ENCODE data around the gene PNKP.
"Not testable (repeated sequence)": the region's sequence is repeated elsewhere in the genome, so short reads cannot be mapped to it uniquely, and the experiment has no call there.

The PNKP gene

GRCh38 chr19:49840736-49841249 lies 26.6 kb downstream of the PNKP start:
- no peak for DNase-seq

- no peak for DNase-seq
Observed at GRCh38 chr19:49840321-49840720, 27.1 kb downstream of the PNKP start.

GRCh38 chr19:49839713-49840112 lies 27.7 kb downstream of the PNKP start:
- DNase-seq, result no peak

DNA sequence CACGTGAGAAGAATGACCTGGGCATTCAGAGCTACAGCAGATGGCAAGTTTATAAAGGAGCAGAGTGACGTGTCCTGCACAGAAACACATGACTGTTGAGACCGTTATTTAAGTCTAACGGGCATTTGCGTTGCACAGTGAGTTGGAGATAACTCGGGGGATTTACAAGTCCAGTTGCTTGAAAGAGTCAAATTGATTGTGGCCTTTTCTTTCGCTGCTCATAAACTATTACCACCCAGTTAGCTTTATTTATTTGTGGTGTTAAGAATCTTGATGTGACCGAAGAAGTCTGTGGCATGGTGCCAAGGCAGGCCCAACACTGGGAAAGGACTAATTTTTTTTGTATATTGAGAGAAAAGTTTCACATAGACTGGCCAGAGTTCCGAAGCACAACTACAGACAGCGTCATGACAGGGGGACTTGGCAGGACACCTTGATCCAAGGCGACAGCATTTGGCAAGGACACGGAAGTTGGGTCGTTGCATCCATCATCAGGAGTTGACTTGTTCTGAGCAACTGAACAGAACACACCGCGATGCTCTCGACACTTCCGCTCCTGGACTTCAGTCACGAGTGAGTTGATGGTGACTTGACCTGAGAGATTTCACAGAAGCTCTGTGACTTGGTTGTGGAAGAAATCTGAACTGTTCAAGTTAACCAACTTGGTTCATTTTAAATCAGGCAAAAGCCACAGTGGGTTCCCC lies 28.3 kb downstream of the PNKP start:
- no peak for DNase-seq

- DNase-seq, result no peak
Observed at GRCh38 chr19:49837425-49837824, 30.0 kb downstream of the PNKP start.

- DNase-seq, result no peak
Observed at GRCh38 chr19:49837009-49837310, 30.4 kb downstream of the PNKP start.

DNA sequence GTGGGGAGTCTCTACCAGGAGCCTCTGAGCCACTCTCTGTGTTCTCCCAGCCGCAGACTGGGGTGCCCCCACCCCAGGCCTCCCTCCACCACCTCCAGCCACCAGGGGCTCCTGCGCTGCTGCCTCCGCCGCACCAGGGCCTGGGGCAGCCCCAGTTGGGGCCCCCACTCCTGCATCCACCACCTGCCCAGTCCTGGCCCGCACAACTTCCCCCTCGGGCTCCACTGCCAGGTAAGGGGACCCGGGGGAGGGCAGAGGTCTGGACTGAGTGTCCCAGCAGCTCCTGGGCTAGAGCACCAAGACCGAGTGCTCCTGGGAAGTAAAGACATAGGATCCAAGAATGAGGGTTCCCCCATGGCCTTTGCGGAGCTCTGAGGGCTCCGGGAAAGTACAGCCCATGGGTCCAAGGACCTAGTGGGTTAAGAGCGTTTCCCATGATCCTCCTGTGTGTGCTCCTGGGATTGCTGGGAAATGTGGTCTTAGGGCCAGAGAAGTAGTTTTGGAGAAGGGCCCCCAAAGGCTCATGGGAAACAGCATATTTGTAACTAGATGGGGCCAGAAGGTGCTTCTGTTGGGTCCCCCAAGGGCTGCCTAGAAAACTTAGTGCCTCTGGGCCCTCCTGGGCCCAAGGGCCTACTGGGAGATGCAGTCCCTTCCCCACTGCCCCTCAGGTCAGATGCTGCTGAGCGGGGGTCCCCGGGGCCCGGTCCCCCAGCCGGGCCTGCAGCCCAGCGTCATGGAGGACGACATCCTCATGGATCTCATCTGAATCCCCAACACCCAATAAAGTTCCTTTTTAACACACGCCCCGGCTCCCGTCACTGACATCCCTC lies 31.0 kb downstream of the PNKP start:
- no peak for DNase-seq

DNA sequence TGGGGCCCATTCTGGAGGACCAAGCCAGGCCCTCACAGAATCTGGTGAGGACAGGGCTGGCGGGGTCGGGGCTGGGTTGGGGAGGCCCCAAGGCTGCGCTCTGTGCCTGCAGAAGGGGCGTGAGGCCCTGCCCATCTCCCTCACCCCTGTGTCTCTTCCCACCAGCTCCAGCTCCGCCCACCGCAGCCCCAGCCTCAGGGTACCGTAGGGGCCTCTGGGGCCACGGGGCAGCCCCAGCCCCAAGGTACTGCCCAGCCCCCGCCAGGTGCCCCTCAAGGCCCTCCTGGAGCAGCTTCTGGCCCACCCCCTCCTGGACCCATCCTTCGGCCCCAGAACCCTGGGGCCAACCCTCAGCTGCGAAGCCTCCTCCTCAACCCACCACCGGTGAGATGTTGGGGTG lies 31.8 kb downstream of the PNKP start:
- DNase-seq, result no peak

DNA sequence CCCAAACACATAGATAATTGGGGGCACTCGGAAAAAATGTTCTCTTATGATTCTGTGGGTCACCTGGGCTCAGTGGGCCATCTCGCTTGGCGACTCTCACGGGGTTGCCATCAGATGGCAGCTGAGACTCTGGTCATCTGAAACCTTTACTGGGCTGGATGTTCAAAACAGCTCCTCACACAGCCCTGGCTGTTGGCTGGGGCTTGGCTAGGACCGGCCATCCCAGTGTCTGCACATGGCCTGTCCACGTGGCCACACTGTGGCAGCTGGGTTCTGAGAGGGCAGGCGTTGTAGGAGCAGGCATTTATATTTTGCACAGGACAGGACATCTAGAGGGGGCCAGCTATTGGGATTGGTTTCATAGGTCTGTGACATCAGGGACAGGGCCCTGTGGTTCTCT lies 33.8 kb downstream of the PNKP start:
- DNase-seq, result no peak

GRCh38 chr19:49832556-49832955 lies 34.8 kb downstream of the PNKP start:
- peak; percentile 81 for DNase-seq

- DNase-seq, result no peak
Observed at GRCh38 chr19:49831592-49831991, 35.8 kb downstream of the PNKP start.

DNA sequence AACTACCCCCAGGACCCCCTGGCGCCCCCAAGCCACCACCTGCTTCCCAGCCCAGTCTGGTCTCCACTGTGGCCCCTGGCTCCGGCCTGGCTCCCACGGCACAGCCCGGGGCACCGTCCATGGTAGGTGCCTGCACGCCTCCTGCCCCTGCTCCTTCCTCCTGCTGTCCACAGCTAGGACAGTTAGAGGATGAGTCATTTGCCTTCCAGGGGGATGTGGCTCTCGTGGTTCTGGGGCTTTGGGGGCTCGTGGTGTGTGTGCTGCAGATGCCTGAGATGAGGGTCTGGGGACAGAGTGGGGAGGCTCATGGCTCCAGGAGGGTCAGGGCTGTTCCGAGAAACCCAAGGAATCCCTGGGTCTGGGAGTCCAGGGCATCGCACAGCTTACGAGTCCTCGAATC lies 36.6 kb downstream of the PNKP start:
- no peak for DNase-seq

GRCh38 chr19:49829721-49830120 lies 37.7 kb downstream of the PNKP start:
- DNase-seq, result no peak

DNA sequence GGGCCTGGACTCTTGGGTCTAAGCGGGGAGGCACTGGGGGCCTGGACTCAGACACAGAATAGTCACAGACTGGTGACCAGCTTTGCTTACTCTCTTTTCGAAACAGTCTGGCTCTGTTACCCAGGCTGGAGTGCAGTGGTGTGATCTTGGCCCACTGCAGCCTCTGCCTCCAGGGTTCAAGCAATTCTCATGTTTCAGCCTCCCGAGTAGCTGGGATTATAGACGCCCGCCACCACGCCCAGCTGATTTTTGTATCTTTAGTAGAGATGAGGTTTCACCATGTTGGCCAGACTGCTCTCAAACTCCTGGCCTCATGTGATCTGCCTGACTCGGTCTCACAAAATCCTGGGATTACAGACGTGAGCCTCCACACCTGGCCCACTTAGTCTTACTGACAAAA lies 38.2 kb downstream of the PNKP start:
- DNase-seq, result no peak

- DNase-seq, result no peak
Observed at GRCh38 chr19:49827034-49827433, 40.3 kb downstream of the PNKP start.

GRCh38 chr19:49824662-49825061 lies 42.7 kb downstream of the PNKP start:
- no peak for DNase-seq

- no peak for DNase-seq
Observed at GRCh38 chr19:49823472-49823871, 43.9 kb downstream of the PNKP start.

DNA sequence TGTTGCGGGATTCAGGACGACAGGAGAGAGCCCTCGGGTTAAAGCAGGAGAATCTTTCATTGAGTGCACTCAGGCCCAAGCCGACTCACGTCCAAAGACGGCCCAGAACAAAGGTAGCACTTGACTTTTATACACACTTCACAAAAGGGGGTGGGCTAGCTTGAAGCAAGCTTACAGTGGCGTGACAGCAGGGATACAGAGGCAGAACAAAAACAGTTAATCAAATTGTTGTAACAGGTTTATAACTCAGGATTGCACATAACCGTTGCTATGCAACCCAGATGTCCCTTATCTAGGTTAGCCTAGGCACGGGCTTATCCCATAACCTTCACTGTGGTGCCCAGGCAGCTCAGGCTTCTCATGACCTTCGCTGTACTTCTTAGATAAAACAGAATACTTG lies 47.3 kb downstream of the PNKP start:
- peak; percentile 71 for DNase-seq

- not testable (repeated sequence) for DNase-seq
Observed at GRCh38 chr19:49819452-49820115, 47.8 kb downstream of the PNKP start.

GRCh38 chr19:49818649-49819370 lies 48.6 kb downstream of the PNKP start:
- DNase-seq, result no peak

- peak; percentile 51 for DNase-seq
Observed at GRCh38 chr19:49817964-49818648, 49.3 kb downstream of the PNKP start, which contains the start of gene MED25. Gene MED25, plus strand, starts transcription at chr19:49818289. Its CDS starts 53 bp downstream, at chr19:49818342.

DNA sequence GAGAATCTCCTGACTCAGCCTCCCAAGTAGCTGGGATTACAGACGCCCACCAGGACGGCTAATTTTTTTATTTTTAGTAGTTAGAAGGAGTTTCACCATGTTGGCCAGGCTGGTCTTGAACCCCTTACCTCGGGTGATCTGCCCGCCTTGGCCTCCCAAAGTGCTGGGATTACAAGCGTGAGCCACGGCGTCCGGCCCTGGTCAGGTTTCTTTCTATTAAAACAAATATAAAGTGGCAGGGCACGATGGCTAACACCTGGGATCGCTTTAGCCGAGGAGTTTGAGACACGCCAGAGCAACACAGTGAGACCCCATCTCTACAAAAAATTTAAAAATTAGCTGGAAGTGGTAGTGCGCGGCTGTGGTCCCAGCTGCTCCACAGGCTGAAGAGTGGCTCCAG lies 50.8 kb downstream of the PNKP start:
- no peak for DNase-seq

Measured in GF-D8 (cell line).